ENCODE measurements around the gene FOXC2.

GRCh38 chr16:86573215-86573614 is 6.6 kb downstream of the FOXC2 start:
- TF ChIP-seq, protein P1, sequence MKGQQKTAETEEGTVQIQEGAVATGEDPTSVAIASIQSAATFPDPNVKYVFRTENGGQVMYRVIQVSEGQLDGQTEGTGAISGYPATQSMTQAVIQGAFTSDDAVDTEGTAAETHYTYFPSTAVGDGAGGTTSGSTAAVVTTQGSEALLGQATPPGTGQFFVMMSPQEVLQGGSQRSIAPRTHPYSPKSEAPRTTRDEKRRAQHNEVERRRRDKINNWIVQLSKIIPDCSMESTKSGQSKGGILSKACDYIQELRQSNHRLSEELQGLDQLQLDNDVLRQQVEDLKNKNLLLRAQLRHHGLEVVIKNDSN (IDR thresholded peaks at IDR 0.05; ENCODE audit: borderline replicate concordance, extremely low read length, insufficient read depth, low read depth, low read length) = no peak
- no peak for TF ChIP-seq GABPA (IDR thresholded peaks at IDR 0.05; ENCODE audit: low read depth)
- TF ChIP-seq POLR2A (IDR thresholded peaks at IDR 0.05; ENCODE audit: low read depth, low read length) = no peak
- TF ChIP-seq ZNF24 (IDR thresholded peaks at IDR 0.05) = no peak
- no peak for TF ChIP-seq CTCF (IDR thresholded peaks at IDR 0.05 in 2 of 3, conservative IDR thresholded peaks at IDR 0.05 in 1 of 3; ENCODE audit: control insufficient read depth in 2 of 3, extremely low read depth in 1 of 3, insufficient read depth in 1 of 3, low read depth in 3 of 3, low read length in 3 of 3)
- TF ChIP-seq CEBPB (IDR thresholded peaks at IDR 0.05; ENCODE audit: borderline replicate concordance in 1 of 2, low read depth in 2 of 2, low read length in 2 of 2) = no peak
- TF ChIP-seq DPF2 (IDR thresholded peaks at IDR 0.05) = no peak
